Measurements from ENCODE around the gene SMYD5. TPM values are rescaled to one million over a fixed set of nuclear protein-coding genes. Genes with fewer than 3 reads are reported as not detected.

Gene SMYD5
- total RNA-seq, 2 experiments from 2014 or later, result 33.2 to 42.2 TPM

DNA sequence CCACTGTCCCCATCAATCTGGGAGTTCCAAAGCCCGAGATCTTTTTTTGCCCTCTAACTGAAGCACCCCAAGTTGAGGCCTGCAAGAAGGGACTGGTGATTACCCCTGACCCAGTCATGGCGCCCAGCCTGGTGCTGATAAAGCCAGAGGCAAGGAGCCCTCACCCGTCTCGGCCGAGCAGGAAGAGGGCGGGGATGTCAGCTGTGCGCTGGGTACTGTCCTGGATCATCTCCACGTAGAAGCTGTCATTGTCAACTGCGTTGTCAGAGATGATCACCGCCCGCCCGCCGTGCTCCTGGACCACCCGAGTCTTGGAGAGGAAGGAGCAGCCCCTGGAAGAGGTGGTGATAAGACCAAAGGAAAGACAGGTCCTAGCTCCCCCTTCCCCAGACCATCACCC is 14.6 kb downstream of the SMYD5 start:
- H2AFZ ChIP-seq (ENCODE audit: low read length), result no peak overlapping the region
- no TSS peak for BruUV-seq (replicated peaks)
- no peaks in the 10 kb centered on the region for H4K20me1 ChIP-seq (ENCODE audit: insufficient read depth, low read length)
- no peaks in the 10 kb centered on the region for H3K9me3 ChIP-seq (ENCODE audit: low read length)
- H3K4me1 ChIP-seq (ENCODE audit: insufficient read depth, low read length, poor library complexity, severe bottlenecking), result peaks cover 3% of the 10 kb centered on the region
- H3K36me3 ChIP-seq (ENCODE audit: insufficient read depth, low read length), result peaks cover 62% of the 10 kb centered on the region
- no peaks in the 10 kb centered on the region for H3K9me2 ChIP-seq (ENCODE audit: insufficient read depth, low read length)
- TF ChIP-seq, protein P1, sequence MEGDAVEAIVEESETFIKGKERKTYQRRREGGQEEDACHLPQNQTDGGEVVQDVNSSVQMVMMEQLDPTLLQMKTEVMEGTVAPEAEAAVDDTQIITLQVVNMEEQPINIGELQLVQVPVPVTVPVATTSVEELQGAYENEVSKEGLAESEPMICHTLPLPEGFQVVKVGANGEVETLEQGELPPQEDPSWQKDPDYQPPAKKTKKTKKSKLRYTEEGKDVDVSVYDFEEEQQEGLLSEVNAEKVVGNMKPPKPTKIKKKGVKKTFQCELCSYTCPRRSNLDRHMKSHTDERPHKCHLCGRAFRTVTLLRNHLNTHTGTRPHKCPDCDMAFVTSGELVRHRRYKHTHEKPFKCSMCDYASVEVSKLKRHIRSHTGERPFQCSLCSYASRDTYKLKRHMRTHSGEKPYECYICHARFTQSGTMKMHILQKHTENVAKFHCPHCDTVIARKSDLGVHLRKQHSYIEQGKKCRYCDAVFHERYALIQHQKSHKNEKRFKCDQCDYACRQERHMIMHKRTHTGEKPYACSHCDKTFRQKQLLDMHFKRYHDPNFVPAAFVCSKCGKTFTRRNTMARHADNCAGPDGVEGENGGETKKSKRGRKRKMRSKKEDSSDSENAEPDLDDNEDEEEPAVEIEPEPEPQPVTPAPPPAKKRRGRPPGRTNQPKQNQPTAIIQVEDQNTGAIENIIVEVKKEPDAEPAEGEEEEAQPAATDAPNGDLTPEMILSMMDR (conservative IDR thresholded peaks at IDR 0.05; ENCODE audit: low read length), result no peak
- TF ChIP-seq EZH2phosphoT487 (IDR thresholded peaks at IDR 0.05; ENCODE audit: borderline replicate concordance, low read depth, low read length), result no peak
- DNase-seq (ENCODE audit: low spot score), result no peak
- H3K79me2 ChIP-seq (ENCODE audit: insufficient read depth, low read depth, low read length), result no peaks in the 10 kb centered on the region
- H3K4me3 ChIP-seq (ENCODE audit: low read depth, low read length, poor library complexity, severe bottlenecking), result no peak overlapping the region
- ChIA-PET CTCF (ENCODE audit: unreplicated experiment) (no interaction called here), POLR2A (interaction anchor here (0.8 kb wide), 1 partner anchor 13 kb away, joined by 3 read pairs; no protein-coding TSS in a partner anchor)
- no peak overlapping the region for H3K4me2 ChIP-seq (ENCODE audit: low read length)
- H3K27ac ChIP-seq (ENCODE audit: low read depth, low read length, poor library complexity, severe bottlenecking), result no peak overlapping the region
- intact Hi-C loops (cut with micrococcal nuclease; ENCODE audit: unreplicated experiment), result no loop called here

DNA sequence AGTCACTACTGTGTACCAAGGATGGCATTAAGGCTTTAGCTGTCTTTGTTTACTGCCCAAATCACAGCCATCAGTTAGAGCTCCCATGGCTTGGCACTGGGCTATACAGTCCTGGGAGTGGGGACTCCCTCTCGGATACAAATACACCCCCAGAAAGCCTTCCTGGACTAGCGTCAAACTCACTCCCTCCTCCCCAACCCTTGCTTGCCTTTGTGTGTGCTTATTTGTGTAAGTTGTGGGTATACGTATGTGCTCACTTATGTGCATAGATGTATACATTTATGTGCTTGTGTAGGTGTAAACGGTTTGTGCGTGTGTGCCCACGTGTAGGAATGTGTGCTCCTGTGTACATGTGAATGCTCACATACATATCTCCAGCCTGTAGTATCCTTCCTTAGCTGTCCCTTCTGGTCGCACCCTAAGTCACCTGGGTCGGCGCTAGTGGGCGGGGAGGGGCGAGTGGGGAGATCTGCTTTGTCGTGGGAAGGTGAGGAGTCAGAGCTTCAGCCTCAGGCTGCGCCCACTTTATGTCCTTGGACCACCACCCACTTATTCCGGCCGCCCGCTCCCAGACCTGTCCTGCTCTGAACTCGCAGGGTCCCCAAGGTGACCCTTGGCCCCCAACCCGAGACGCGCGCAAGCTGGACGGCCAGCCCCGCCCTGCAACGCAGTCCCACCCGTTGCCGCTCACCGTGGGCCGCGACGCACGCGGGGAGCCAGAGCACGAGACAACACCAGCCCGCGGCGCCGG is 18.5 kb downstream of the SMYD5 start:
- CTCF ChIA-PET (ENCODE audit: unreplicated experiment), result interaction anchor here (1.5 kb wide), 2 partner anchors 19 to 20 kb away, joined by 3 to 5 read pairs; no protein-coding TSS in a partner anchor
- POLR2A ChIA-PET, result interaction anchor here (0.5 to 2.8 kb wide), 12 partner anchors 8 to 967 kb away, joined by 3 to 10 read pairs (median 4); partner anchors contain the start of genes ALMS1 and FBXO41
- H3K27ac ChIP-seq (ENCODE audit: low read depth, low read length, poor library complexity, severe bottlenecking), result peak overlapping the region; percentile 43
- H3K4me3 ChIP-seq (ENCODE audit: low read depth, low read length, poor library complexity, severe bottlenecking), result peak overlapping the region; percentile 93
- DNase-seq (ENCODE audit: low spot score), result peak; percentile 53
- peaks cover 35% of the 10 kb centered on the region for H3K79me2 ChIP-seq (ENCODE audit: insufficient read depth, low read depth, low read length)
- H3K9me2 ChIP-seq (ENCODE audit: insufficient read depth, low read length), result no peaks in the 10 kb centered on the region
- H3K4me1 ChIP-seq (ENCODE audit: insufficient read depth, low read length, poor library complexity, severe bottlenecking), result peaks cover 26% of the 10 kb centered on the region
- no peaks in the 10 kb centered on the region for H3K9me3 ChIP-seq (ENCODE audit: low read length)
- no peak for TF ChIP-seq EZH2phosphoT487 (IDR thresholded peaks at IDR 0.05; ENCODE audit: borderline replicate concordance, low read depth, low read length)
- TF ChIP-seq, protein P1 (conservative IDR thresholded peaks at IDR 0.05; ENCODE audit: low read length), result peak; percentile 58
- peaks cover 23% of the 10 kb centered on the region for H4K20me1 ChIP-seq (ENCODE audit: insufficient read depth, low read length)
- BruUV-seq (replicated peaks), result TSS peak; percentile 61
- H2AFZ ChIP-seq (ENCODE audit: low read length), result peak overlapping the region; percentile 68; the same call in 1 of the 2 replicates
- intact Hi-C loops (cut with micrococcal nuclease; ENCODE audit: unreplicated experiment), result no loop called here
- H3K36me3 ChIP-seq (ENCODE audit: insufficient read depth, low read length), result peaks cover 52% of the 10 kb centered on the region
- H3K4me2 ChIP-seq (ENCODE audit: low read length), result peak overlapping the region; percentile 97

Data from OCI-LY7 (cell line).